ENCODE results near the gene FUT4. TPM values are rescaled to one million over a fixed set of nuclear protein-coding genes. Genes with fewer than 3 reads are reported as not detected.
A peak's percentile ranks its signal among the peaks of the same experiment; 100 is the strongest.

FUT4 gene
- total and polyA plus RNA-seq, 10 of the 15 experiments (the other 5 are each of a cell fraction or from before 2014, with no cell fraction given), result 0.68 to 9.1 (median 2.3) TPM

DNA sequence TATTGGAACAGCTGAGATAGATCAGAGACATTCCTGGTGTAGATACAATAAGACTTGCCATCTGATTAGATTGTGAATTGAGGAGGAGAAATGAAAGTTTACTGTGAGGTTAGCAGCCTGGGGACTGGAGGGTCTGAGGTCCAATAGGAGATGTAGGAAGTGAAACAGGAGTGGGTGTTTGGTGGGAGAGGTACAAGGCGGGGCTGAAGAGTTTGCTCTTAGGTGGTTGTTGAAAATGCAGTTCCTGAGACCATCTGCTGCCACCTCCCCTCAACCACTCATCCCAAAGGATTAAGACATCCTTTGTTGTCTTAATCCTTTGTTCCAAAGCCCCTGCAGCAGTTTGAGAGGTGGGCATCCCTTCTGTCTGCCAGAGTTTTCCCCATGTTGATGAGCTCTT lies 38.2 kb downstream of the FUT4 start (continued):
- TF ChIP-seq, protein P1, sequence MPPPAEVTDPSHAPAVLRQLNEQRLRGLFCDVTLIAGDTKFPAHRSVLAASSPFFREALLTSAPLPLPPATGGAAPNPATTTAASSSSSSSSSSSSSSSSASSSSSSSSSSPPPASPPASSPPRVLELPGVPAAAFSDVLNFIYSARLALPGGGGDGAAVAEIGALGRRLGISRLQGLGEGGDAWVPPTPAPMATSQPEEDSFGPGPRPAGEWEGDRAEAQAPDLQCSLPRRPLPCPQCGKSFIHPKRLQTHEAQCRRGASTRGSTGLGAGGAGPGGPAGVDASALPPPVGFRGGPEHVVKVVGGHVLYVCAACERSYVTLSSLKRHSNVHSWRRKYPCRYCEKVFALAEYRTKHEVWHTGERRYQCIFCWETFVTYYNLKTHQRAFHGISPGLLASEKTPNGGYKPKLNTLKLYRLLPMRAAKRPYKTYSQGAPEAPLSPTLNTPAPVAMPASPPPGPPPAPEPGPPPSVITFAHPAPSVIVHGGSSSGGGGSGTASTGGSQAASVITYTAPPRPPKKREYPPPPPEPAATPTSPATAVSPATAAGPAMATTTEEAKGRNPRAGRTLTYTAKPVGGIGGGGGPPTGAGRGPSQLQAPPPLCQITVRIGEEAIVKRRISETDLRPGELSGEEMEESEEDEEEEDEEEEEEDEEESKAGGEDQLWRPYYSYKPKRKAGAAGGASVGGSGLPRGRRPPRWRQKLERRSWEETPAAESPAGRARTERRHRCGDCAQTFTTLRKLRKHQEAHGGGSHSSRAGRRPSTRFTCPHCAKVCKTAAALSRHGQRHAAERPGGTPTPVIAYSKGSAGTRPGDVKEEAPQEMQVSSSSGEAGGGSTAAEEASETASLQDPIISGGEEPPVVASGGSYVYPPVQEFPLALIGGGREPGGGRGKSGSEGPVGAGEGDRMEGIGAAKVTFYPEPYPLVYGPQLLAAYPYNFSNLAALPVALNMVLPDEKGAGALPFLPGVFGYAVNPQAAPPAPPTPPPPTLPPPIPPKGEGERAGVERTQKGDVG (CRISPR knock-in tag; IDR thresholded peaks at IDR 0.05), result no peak
- TF ChIP-seq MEF2B (IDR thresholded peaks at IDR 0.05; ENCODE audit: partially characterized antibody, poor library complexity, severe bottlenecking), result peak; percentile 46
- TF ChIP-seq ESRRA (IDR thresholded peaks at IDR 0.05; ENCODE audit: low read length), result no peak
- TF ChIP-seq MEF2A (IDR thresholded peaks at IDR 0.05; ENCODE audit: insufficient read depth, low read depth, low read length), result no peak
- TF ChIP-seq MYB (IDR thresholded peaks at IDR 0.05; ENCODE audit: borderline replicate concordance, low read depth, low read length), result no peak
- TF ChIP-seq SMAD5 (IDR thresholded peaks at IDR 0.05; ENCODE audit: low read depth), result no peak
- peak; percentile 76 for TF ChIP-seq EED (IDR thresholded peaks at IDR 0.05; ENCODE audit: low read depth)
- TF ChIP-seq, protein P2, sequence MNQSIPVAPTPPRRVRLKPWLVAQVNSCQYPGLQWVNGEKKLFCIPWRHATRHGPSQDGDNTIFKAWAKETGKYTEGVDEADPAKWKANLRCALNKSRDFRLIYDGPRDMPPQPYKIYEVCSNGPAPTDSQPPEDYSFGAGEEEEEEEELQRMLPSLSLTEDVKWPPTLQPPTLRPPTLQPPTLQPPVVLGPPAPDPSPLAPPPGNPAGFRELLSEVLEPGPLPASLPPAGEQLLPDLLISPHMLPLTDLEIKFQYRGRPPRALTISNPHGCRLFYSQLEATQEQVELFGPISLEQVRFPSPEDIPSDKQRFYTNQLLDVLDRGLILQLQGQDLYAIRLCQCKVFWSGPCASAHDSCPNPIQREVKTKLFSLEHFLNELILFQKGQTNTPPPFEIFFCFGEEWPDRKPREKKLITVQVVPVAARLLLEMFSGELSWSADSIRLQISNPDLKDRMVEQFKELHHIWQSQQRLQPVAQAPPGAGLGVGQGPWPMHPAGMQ (IDR thresholded peaks at IDR 0.05; ENCODE audit: borderline replicate concordance), result no peak
- TF ChIP-seq IKZF1 (conservative IDR thresholded peaks at IDR 0.05), result peak; percentile 95
- peak; percentile 78 for TF ChIP-seq MTA2 (IDR thresholded peaks at IDR 0.05; ENCODE audit: low read depth)
- TF ChIP-seq CBX5 (IDR thresholded peaks at IDR 0.05; ENCODE audit: low read depth), result no peak
- 0 out of 2 replicates have a peak, but pooled peaks have one; percentile 53 for TF ChIP-seq CHD2 (IDR thresholded peaks at IDR 0.05; ENCODE audit: borderline replicate concordance, low read depth, low read length)
- TF ChIP-seq ZSCAN29 (IDR thresholded peaks at IDR 0.05), result no peak
- TF ChIP-seq, protein P3, sequence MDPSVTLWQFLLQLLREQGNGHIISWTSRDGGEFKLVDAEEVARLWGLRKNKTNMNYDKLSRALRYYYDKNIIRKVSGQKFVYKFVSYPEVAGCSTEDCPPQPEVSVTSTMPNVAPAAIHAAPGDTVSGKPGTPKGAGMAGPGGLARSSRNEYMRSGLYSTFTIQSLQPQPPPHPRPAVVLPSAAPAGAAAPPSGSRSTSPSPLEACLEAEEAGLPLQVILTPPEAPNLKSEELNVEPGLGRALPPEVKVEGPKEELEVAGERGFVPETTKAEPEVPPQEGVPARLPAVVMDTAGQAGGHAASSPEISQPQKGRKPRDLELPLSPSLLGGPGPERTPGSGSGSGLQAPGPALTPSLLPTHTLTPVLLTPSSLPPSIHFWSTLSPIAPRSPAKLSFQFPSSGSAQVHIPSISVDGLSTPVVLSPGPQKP (IDR thresholded peaks at IDR 0.05; ENCODE audit: low read depth, low read length), result no peak
- TF ChIP-seq RUNX3 (IDR thresholded peaks at IDR 0.05; ENCODE audit: low read length), result peak; percentile 55; the same call in 1 of the 2 replicates
- TF ChIP-seq TARDBP (IDR thresholded peaks at IDR 0.05; ENCODE audit: borderline replicate concordance), result no peak
- no peak for TF ChIP-seq TCF3 (IDR thresholded peaks at IDR 0.05; ENCODE audit: borderline replicate concordance, insufficient read depth, low read depth, low read length)
- peak; percentile 94 for TF ChIP-seq DPF2 (IDR thresholded peaks at IDR 0.05)
- TF ChIP-seq SREBF1 (IDR thresholded peaks at IDR 0.05; ENCODE audit: low read length), result no peak
- no peak for TF ChIP-seq LARP7 (IDR thresholded peaks at IDR 0.05)
- TF ChIP-seq, protein P4, sequence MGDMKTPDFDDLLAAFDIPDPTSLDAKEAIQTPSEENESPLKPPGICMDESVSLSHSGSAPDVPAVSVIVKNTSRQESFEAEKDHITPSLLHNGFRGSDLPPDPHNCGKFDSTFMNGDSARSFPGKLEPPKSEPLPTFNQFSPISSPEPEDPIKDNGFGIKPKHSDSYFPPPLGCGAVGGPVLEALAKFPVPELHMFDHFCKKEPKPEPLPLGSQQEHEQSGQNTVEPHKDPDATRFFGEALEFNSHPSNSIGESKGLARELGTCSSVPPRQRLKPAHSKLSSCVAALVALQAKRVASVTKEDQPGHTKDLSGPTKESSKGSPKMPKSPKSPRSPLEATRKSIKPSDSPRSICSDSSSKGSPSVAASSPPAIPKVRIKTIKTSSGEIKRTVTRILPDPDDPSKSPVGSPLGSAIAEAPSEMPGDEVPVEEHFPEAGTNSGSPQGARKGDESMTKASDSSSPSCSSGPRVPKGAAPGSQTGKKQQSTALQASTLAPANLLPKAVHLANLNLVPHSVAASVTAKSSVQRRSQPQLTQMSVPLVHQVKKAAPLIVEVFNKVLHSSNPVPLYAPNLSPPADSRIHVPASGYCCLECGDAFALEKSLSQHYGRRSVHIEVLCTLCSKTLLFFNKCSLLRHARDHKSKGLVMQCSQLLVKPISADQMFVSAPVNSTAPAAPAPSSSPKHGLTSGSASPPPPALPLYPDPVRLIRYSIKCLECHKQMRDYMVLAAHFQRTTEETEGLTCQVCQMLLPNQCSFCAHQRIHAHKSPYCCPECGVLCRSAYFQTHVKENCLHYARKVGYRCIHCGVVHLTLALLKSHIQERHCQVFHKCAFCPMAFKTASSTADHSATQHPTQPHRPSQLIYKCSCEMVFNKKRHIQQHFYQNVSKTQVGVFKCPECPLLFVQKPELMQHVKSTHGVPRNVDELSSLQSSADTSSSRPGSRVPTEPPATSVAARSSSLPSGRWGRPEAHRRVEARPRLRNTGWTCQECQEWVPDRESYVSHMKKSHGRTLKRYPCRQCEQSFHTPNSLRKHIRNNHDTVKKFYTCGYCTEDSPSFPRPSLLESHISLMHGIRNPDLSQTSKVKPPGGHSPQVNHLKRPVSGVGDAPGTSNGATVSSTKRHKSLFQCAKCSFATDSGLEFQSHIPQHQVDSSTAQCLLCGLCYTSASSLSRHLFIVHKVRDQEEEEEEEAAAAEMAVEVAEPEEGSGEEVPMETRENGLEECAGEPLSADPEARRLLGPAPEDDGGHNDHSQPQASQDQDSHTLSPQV (IDR thresholded peaks at IDR 0.05), result no peak
- TF ChIP-seq CREB1 (IDR thresholded peaks at IDR 0.05; ENCODE audit: low read depth), result no peak
- TF ChIP-seq POU2F2 (IDR thresholded peaks at IDR 0.05; ENCODE audit: borderline replicate concordance, low read depth, low read length), result peak; percentile 40; the same call in 1 of the 3 replicates
